SU-DHL-6 (cell line): Measurements from ENCODE around the gene PLA2G4A.

Experiments used
- H2AFZ ChIP-seq: fragments of 200-600 bp; sonication (generic); 2 replicates; pipeline ENCODE4 v1.6.1; 2014; ENCODE audit warnings: low read depth, mild to moderate bottlenecking, moderate library complexity, mixed read lengths, antibody characterized with exemption, low read length; ENCODE audit not compliant: severe bottlenecking
- H3F3A ChIP-seq: fragments of 200-600 bp; shearing (Covaris generic); 2 replicates; pipeline ENCODE4 v1.6.0; 2016; ENCODE audit warnings: antibody characterized with exemption, mild to moderate bottlenecking; ENCODE audit not compliant: insufficient read depth
- H3K27ac ChIP-seq: fragments of 200-600 bp; sonication (generic); 2 replicates; pipeline ENCODE4 v1.5.1; 2016; ENCODE audit warnings: low read depth, mild to moderate bottlenecking, low read length, moderate library complexity, mixed read lengths
- H3K27me3 ChIP-seq: fragments of 200-600 bp; sonication (generic), shearing (Covaris generic); 2 replicates; pipeline ENCODE4 v1.6.0; 2014; ENCODE audit warnings: mild to moderate bottlenecking, low read length
- H3K36me3 ChIP-seq: fragments of 200-600 bp; sonication (generic); 2 replicates; pipeline ENCODE4 v1.6.1; 2014; ENCODE audit warnings: mild to moderate bottlenecking, low read length, mixed read lengths
- H3K4me2 ChIP-seq: fragments of 300-600, 200-600 bp; shearing (Covaris generic), sonication (generic); 2 replicates; pipeline ENCODE4 v1.6.0; 2014; ENCODE audit warnings: low read length, low read depth, mild to moderate bottlenecking; ENCODE audit not compliant: poor library complexity, severe bottlenecking
- H3K4me3 ChIP-seq: fragments of 200-600 bp; sonication (generic); 2 replicates; pipeline ENCODE4 v1.5.1; 2014; ENCODE audit warnings: antibody characterized with exemption, low read length, mild to moderate bottlenecking, mixed read lengths; ENCODE audit not compliant: insufficient read depth, poor library complexity, severe bottlenecking
- H3K79me2 ChIP-seq: fragments of 200-600 bp; sonication (generic); 2 replicates; pipeline ENCODE4 v1.6.1; 2014; ENCODE audit warnings: mild to moderate bottlenecking, low read length, moderate library complexity; ENCODE audit not compliant: insufficient read depth
- H3K9ac ChIP-seq: fragments of 200-600 bp; sonication (generic); 2 replicates; pipeline ENCODE4 v1.7.0; 2014; ENCODE audit warnings: mild to moderate bottlenecking, low read length
- H3K9me2 ChIP-seq: fragments of 200-600 bp; sonication (generic); replicated peaks from 2 replicates; pipeline ENCODE4 v1.6.1; 2014; ENCODE audit warnings: low read length; ENCODE audit not compliant: insufficient read depth
- H3K9me3 ChIP-seq: fragments of 200-600 bp; sonication (generic); 2 replicates; pipeline ENCODE4 v1.6.1; 2014; ENCODE audit warnings: low read length, mixed read lengths; ENCODE audit not compliant: insufficient read depth
- H4K20me1 ChIP-seq: fragments of 200-600 bp; sonication (generic); 2 replicates; pipeline ENCODE4 v1.6.1; 2014; ENCODE audit warnings: low read depth, mild to moderate bottlenecking, antibody characterized with exemption, low read length, moderate library complexity, mixed read lengths
- EZH2phosphoT487 ChIP-seq: fragments of 200-600 bp; sonication (generic), shearing (Covaris generic); conservative IDR thresholded peaks from 2 replicates; pipeline ENCODE4 v1.6.1; 2018; ENCODE audit warnings: mild to moderate bottlenecking, antibody characterized with exemption, low read length, moderate library complexity, mixed read lengths
- TF ChIP-seq, protein P1 (sequence below): fragments of 200-600 bp; sonication (generic); IDR thresholded peaks from one replicate; pipeline ENCODE4 v1.5.1; 2017; ENCODE audit warnings: antibody characterized with exemption, mild to moderate bottlenecking, low read length, moderate library complexity; ENCODE audit not compliant: insufficient read depth, poor library complexity, severe bottlenecking

The PLA2G4A gene

DNA sequence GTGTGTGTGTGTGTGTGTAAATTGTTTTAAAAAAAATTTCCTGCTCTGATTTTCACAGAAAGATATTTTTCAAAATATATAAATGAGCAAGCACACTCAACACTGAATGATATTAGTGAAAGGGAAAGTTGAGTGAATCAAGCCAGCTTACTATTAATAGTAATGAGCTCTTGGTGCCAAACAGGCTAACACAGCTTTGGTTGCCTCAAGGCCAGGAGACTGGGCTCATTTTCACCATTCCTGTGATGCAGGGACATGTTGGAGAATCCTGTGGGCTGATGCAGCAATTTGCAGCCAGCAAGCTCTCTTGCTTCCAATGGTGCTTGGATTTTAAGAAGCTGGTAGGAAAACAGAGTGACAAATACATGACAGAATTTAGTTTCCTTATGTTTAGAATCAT lies 30.2 kb downstream of the PLA2G4A start:
- H3K79me2 ChIP-seq, result no peaks in the 10 kb centered on the region
- TF ChIP-seq, protein P1, sequence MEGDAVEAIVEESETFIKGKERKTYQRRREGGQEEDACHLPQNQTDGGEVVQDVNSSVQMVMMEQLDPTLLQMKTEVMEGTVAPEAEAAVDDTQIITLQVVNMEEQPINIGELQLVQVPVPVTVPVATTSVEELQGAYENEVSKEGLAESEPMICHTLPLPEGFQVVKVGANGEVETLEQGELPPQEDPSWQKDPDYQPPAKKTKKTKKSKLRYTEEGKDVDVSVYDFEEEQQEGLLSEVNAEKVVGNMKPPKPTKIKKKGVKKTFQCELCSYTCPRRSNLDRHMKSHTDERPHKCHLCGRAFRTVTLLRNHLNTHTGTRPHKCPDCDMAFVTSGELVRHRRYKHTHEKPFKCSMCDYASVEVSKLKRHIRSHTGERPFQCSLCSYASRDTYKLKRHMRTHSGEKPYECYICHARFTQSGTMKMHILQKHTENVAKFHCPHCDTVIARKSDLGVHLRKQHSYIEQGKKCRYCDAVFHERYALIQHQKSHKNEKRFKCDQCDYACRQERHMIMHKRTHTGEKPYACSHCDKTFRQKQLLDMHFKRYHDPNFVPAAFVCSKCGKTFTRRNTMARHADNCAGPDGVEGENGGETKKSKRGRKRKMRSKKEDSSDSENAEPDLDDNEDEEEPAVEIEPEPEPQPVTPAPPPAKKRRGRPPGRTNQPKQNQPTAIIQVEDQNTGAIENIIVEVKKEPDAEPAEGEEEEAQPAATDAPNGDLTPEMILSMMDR, result no peak
- no peak for TF ChIP-seq EZH2phosphoT487
- no peak overlapping the region for H2AFZ ChIP-seq
- no peaks in the 10 kb centered on the region for H3K9me3 ChIP-seq
- no peaks in the 10 kb centered on the region for H3K9me2 ChIP-seq
- H3K4me3 ChIP-seq, result no peak overlapping the region
- no peaks in the 10 kb centered on the region for H3K27me3 ChIP-seq
- H3F3A ChIP-seq, result no peaks in the 10 kb centered on the region
- H3K36me3 ChIP-seq, result no peaks in the 10 kb centered on the region
- H3K27ac ChIP-seq, result no peak overlapping the region
- H3K9ac ChIP-seq, result no peak overlapping the region
- H4K20me1 ChIP-seq, result no peaks in the 10 kb centered on the region
- H3K4me2 ChIP-seq, result no peak overlapping the region

DNA sequence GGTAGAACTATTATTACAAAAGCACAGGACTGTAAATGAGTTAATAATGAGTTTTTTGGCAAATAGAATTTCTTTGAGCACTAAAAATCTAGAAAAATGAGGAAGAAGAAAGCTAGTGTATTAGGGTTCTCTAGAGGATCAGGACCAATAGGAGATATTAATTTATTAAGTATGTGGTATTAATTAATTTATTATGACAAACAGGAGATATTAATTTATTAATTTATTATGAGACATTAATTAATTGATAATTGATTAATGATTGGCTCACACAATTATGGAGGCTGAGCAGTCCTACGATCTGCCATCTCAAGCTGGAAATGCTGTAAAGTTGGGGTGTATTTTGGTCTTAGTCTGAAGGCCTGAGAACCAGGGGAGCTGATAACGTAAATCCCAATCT lies 31.2 kb downstream of the PLA2G4A start:
- H3K9me2 ChIP-seq, result no peaks in the 10 kb centered on the region

DNA sequence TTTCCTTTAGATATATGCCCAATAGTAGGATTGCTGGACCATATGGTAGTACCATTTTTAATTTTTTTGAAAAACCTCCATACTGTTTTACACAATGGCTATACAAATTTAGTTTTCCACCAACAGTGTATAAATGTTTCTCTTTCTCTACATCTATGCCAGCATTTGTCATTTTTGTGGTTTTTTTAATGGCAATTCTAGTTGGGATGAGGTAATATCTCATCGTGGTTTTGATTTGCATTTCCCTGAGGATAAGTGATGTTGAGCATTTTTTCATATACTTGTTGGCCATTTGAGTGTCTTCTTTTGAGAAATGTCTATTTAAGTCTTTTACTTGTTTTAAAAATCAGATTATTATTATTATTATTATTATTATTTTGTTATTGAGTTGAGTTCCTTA lies 35.5 kb downstream of the PLA2G4A start:
- H2AFZ ChIP-seq, result no peak overlapping the region
- H3K9me2 ChIP-seq, result no peaks in the 10 kb centered on the region
- H3F3A ChIP-seq, result no peaks in the 10 kb centered on the region
- no peak overlapping the region for H3K4me3 ChIP-seq
- TF ChIP-seq, protein P1, result no peak
- no peak overlapping the region for H3K4me2 ChIP-seq
- H3K9ac ChIP-seq, result no peak overlapping the region
- no peaks in the 10 kb centered on the region for H4K20me1 ChIP-seq
- H3K36me3 ChIP-seq, result no peaks in the 10 kb centered on the region
- H3K27ac ChIP-seq, result no peak overlapping the region
- H3K27me3 ChIP-seq, result no peaks in the 10 kb centered on the region
- H3K9me3 ChIP-seq, result no peaks in the 10 kb centered on the region
- H3K79me2 ChIP-seq, result no peaks in the 10 kb centered on the region

More for the DNA sequence above, 31.2 kb downstream of the PLA2G4A start:
- Histone ChIP-seq H3K9me3 (no peaks in the 10 kb centered on the region), H4K20me1 (no peaks in the 10 kb centered on the region), H3K27me3 (no peaks in the 10 kb centered on the region), H2AFZ (no peak overlapping the region), H3K9ac (no peak overlapping the region), H3K36me3 (no peaks in the 10 kb centered on the region), H3K79me2 (no peaks in the 10 kb centered on the region), H3K4me2 (no peak overlapping the region), H3F3A (no peaks in the 10 kb centered on the region), H3K4me3 (no peak overlapping the region), H3K27ac (no peak overlapping the region)
- TF ChIP-seq, protein P1, result no peak
- TF ChIP-seq EZH2phosphoT487, result no peak

DNA sequence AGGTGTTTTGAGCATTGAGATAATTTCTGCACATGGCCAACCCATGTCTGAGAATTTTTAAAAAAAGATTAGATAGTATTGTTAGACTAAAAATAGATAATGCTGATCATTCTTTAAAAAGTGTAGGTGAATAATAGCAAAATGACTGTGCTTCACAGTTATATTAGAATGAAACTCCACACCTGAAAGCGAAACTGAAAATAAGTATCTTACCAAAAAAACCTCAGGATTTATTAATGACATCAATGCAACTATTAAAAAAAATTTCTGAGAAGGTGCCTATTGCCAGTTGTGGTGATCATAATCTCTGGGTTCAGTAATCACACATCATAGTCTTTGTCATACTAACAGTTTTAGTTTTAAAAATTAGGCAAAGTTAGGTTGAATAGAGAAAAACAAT lies 36.5 kb downstream of the PLA2G4A start:
- Histone ChIP-seq H3K9ac (no peak overlapping the region), H3K4me3 (no peak overlapping the region), H3K36me3 (no peaks in the 10 kb centered on the region), H4K20me1 (no peaks in the 10 kb centered on the region), H2AFZ (no peak overlapping the region), H3F3A (no peaks in the 10 kb centered on the region), H3K4me2 (no peak overlapping the region), H3K9me3 (no peaks in the 10 kb centered on the region), H3K27me3 (no peaks in the 10 kb centered on the region), H3K27ac (no peak overlapping the region), H3K9me2 (no peaks in the 10 kb centered on the region), H3K79me2 (no peaks in the 10 kb centered on the region)
- TF ChIP-seq, protein P1, result no peak
- no peak for TF ChIP-seq EZH2phosphoT487
